ENCODE results near the gene SEC24D.

DNA sequence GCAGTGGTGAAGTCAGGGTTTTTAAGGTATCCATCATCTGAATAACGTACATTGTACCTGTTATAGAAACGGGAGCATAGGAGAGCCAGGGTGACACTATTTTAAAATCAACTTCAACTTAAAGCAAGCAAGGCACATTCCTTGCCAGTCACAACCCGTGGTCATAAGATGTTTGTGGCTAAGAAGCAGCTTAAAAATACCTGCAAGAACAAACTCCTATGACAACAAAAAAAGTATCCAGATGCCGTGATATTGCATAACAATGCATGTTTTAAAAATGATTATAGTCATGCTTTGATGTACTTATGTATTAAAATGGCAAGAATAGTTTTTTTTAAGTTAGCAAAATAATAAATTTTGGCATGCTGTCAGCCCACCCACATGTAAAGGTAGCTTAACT is 36.3 kb upstream of the SEC24D start:
- TF ChIP-seq POLR2A (IDR thresholded peaks at IDR 0.05) = no peak
- TF ChIP-seq, protein P1, sequence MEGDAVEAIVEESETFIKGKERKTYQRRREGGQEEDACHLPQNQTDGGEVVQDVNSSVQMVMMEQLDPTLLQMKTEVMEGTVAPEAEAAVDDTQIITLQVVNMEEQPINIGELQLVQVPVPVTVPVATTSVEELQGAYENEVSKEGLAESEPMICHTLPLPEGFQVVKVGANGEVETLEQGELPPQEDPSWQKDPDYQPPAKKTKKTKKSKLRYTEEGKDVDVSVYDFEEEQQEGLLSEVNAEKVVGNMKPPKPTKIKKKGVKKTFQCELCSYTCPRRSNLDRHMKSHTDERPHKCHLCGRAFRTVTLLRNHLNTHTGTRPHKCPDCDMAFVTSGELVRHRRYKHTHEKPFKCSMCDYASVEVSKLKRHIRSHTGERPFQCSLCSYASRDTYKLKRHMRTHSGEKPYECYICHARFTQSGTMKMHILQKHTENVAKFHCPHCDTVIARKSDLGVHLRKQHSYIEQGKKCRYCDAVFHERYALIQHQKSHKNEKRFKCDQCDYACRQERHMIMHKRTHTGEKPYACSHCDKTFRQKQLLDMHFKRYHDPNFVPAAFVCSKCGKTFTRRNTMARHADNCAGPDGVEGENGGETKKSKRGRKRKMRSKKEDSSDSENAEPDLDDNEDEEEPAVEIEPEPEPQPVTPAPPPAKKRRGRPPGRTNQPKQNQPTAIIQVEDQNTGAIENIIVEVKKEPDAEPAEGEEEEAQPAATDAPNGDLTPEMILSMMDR (IDR thresholded peaks at IDR 0.05) = no peak
- no peak for TF ChIP-seq POLR2AphosphoS5 (IDR thresholded peaks at IDR 0.05)

Measured in breast epithelium (tissue), 3 donors.